GM12872 (cell line): ENCODE measurements around the gene USP32.

Experiments
- CTCF ChIP-seq: IDR thresholded peaks from 3 replicates; pipeline ENCODE4 v1.5.1; 2011; ENCODE audit warnings: low read depth, mild to moderate bottlenecking, low read length, moderate library complexity; ENCODE audit not compliant: insufficient read depth

Gene USP32

DNA sequence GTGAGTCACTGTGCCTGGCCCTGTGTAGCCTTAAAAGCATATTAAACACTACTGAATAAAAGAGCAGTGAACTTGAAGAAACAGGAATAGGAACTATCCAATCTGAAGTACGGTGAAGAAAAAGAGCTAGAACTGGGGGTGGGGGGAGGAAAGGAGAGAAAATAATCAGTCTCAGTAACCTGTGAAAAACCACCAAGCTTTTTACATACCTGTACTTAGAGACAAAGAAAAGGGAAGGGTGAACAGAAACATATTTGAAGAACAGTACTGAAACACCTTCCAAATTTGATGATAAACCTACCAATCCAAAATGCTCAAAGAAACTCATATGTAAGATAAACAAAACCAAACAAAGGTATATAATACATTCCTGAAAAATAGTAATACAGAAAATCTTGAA, 77.5 kb downstream of the USP32 start:
- no peak for TF ChIP-seq CTCF

DNA sequence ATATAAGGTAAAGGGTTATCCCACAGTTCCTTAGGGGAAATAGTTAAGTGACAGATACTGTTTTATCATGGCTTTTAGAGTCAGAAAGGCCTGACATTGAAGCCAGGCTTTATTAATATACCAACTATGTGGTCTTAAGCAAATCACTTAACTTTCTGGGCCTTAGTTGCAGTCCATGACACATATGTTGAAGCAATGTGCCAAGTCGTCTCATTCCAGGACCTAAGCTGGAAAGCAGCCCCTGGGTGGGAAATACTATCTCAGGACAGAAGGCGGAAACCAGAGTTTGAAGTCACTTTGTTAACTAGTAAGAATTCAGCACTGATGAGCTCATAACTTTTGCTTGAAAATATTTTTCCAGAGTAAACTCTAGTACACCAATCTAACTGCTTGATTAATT, 80.0 kb downstream of the USP32 start:
- no peak for TF ChIP-seq CTCF

DNA sequence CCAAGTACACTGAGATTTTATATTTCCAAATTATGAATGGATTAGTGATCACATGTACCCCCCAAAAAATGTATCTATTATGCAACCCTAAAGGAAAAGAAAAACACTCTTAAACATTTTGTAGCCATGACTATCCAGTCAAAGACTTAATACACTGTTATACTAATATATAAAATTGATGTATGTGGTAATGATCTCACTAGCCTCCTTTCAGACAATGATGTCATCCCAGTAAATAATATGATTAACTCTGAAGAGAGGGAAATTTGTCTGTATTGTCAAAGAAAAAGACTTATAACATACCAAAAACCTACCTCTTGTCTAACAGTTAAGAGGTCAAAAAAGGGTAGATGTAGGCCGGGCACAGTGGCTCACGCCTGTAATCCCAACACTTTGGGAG, 80.7 kb downstream of the USP32 start:
- TF ChIP-seq CTCF, result no peak

GRCh38 chr17:60305141-60305540, 86.8 kb downstream of the USP32 start:
- no peak for TF ChIP-seq CTCF

DNA sequence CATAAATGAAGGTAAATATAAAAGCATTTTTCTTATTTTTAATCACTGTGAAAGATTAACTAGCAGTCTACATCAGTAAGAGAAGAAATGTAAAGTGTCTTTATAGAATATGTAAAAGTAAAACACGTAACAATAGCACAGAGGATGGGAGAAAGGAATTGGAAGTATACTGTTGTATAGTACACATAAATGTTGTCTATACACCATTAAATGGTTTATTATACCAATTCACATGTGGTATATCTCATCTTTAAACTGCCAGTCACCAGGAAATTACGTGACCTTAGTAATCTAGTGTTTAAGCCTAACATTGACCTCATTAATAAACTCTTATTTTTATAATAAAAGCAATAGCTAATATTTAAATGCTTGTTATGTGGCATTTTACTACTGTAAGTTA, 87.4 kb downstream of the USP32 start:
- no peak for TF ChIP-seq CTCF

- no peak for TF ChIP-seq CTCF
Observed at GRCh38 chr17:60303406-60304099, 88.4 kb downstream of the USP32 start.

DNA sequence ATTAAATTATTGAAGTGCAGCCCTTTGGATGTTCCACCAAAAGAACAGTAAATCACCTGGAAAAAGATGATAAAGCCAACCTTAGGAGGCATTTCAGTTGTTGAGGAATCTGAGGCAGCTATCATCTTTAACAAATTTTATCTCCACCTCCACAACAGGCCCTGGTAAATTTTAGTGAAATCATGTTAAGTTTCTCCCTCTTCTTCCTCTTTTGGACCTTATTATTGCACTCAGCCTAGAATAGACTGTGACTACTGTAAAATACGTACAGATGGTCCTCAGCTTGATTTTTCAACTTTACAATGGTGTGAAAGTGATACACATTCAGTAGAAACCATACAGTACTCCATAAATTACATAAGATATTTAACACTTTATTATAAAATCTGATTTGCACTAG, 90.3 kb downstream of the USP32 start:
- no peak for TF ChIP-seq CTCF

DNA sequence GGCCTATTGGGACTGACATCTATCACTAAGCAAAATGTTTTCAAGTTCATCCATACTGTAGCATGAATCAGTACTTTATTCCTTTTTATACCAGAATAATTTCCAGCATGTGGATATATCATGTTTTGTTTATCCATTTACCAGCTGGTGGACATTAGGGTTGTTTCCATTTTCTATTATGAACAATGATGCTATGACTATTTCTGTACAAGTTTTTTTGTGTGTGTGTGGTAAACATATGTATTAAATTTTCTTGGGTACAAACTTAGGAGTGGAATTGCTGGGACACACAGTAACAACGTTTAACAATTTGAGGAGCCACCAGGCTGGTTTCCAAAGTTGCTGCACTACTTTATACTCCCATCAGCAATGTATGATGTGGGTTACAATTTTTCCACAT, 91.0 kb downstream of the USP32 start:
- no peak for TF ChIP-seq CTCF
